ENCODE measurements around the gene DHRS4. TPM values are rescaled to one million over a fixed set of nuclear protein-coding genes. Genes with fewer than 3 reads are reported as not detected.
A peak's percentile ranks its signal among the peaks of the same experiment; 100 is the strongest.
"Not testable (repeated sequence)": the region's sequence is repeated elsewhere in the genome, so short reads cannot be mapped to it uniquely, and the experiment has no call there.

The DHRS4 gene
- polyA plus RNA-seq, 3 donors: 40.4 to 68.1 (median 63.2) TPM

GRCh38 chr14:23984891-23985602 is 31.5 kb downstream of the DHRS4 start:
- intact Hi-C loops (cut with micrococcal nuclease): loop anchor here in 1 of 2 donors (5.0 to 10.0 kb wide), 2 partner anchors 47 to 120 kb away; no protein-coding TSS in a partner anchor
- no peak overlapping the region for H3K4me3 Mint-ChIP-seq
- H2AFZ ChIP-seq (ENCODE audit: insufficient read depth, low read depth, low read length, poor library complexity, severe bottlenecking): no peak overlapping the region
- peaks cover 5 to 8% of the 10 kb centered on the region in 2 donors for H3K36me3 Mint-ChIP-seq
- no peaks in the 10 kb centered on the region for H3K9me3 Mint-ChIP-seq
- no peak overlapping the region for H3K9ac ChIP-seq (ENCODE audit: insufficient read depth, low read length, poor library complexity, severe bottlenecking)
- WGBS (ENCODE audit: insufficient coverage): 83% methylated on average over 1 of the region's 4 CpGs
- peaks cover 53% of the 10 kb centered on the region for H3K4me1 Mint-ChIP-seq
- H3K27me3 ChIP-seq (ENCODE audit: control insufficient read depth in 2 of 2, insufficient read depth in 2 of 2, low read length in 2 of 2): no peaks in the 10 kb centered on the region
- H3K4me3 ChIP-seq (replicated peaks in 1 of 3; ENCODE audit: low read depth in 2 of 3, low read length in 3 of 3): no peak overlapping the region
- H3K27me3 Mint-ChIP-seq (ENCODE audit: low read depth in 3 of 3): peaks cover 0 to 3% (median 2%) of the 10 kb centered on the region in 3 donors
- DNase-seq: peak in 1 of 3 donors; percentile 6
- no peak overlapping the region for H3K27ac Mint-ChIP-seq
- no peaks in the 10 kb centered on the region for H3K36me3 ChIP-seq (replicated peaks in 1 of 2; ENCODE audit: control insufficient read depth in 1 of 2, insufficient read depth in 2 of 2, low read length in 2 of 2)
- H3K27ac ChIP-seq (ENCODE audit: low read depth in 1 of 2, low read length in 2 of 2): no peak overlapping the region
- peaks cover 23 to 28% of the 10 kb centered on the region in 2 donors for H3K4me1 ChIP-seq (ENCODE audit: control insufficient read depth in 1 of 2, insufficient read depth in 2 of 2, low read length in 2 of 2)
- H3K9me3 ChIP-seq (replicated peaks in 1 of 2; ENCODE audit: control insufficient read depth in 1 of 2, insufficient read depth in 1 of 2, low read length in 2 of 2): no peaks in the 10 kb centered on the region
- peaks cover 8% of the 10 kb centered on the region for H3K79me2 ChIP-seq (ENCODE audit: insufficient read depth, low read length)
- H3K4me2 ChIP-seq (replicated peaks; ENCODE audit: extremely low read depth, low read length, poor library complexity, severe bottlenecking): no peak overlapping the region
- TF ChIP-seq CTCF (IDR thresholded peaks at IDR 0.05): no peak
- H4K20me1 ChIP-seq (ENCODE audit: insufficient read depth, low read length): no peaks in the 10 kb centered on the region

GRCh38 chr14:23988223-23988606 is 34.6 kb downstream of the DHRS4 start:
- Histone ChIP-seq H3K27ac (ENCODE audit: low read depth in 1 of 2, low read length in 2 of 2) (peak overlapping the region; percentile 20 to 62), H2AFZ (ENCODE audit: insufficient read depth, low read depth, low read length, poor library complexity, severe bottlenecking) (peak overlapping the region; percentile 68), H3K4me1 (ENCODE audit: control insufficient read depth in 1 of 2, insufficient read depth in 2 of 2, low read length in 2 of 2) (peaks cover 25 to 28% of the 10 kb centered on the region in 2 donors), H3K9ac (ENCODE audit: insufficient read depth, low read length, poor library complexity, severe bottlenecking) (peak overlapping the region; percentile 54), H3K4me3 (replicated peaks in 1 of 3; ENCODE audit: low read depth in 2 of 3, low read length in 3 of 3) (peak overlapping the region; percentile 17 to 74 (median 39)), H3K4me2 (replicated peaks; ENCODE audit: extremely low read depth, low read length, poor library complexity, severe bottlenecking) (peak overlapping the region; percentile 67)
- WGBS (ENCODE audit: insufficient coverage): no CpG with 5 or more reads among the region's 6 CpGs
- Mint-ChIP-seq H3K27ac (peak overlapping the region; percentile 62 to 87 (median 83)), H3K4me1 (peaks cover 53% of the 10 kb centered on the region), H3K4me3 (peak overlapping the region; percentile 80 to 89)
- H3K9me3 ChIP-seq (replicated peaks in 1 of 2; ENCODE audit: control insufficient read depth in 1 of 2, insufficient read depth in 1 of 2, low read length in 2 of 2); H3K27me3 Mint-ChIP-seq (ENCODE audit: low read depth in 3 of 3); H3K36me3 ChIP-seq (replicated peaks in 1 of 2; ENCODE audit: control insufficient read depth in 1 of 2, insufficient read depth in 2 of 2, low read length in 2 of 2); H3K79me2 ChIP-seq (ENCODE audit: insufficient read depth, low read length); H4K20me1 ChIP-seq (ENCODE audit: insufficient read depth, low read length); H3K9me3 Mint-ChIP-seq; H3K36me3 Mint-ChIP-seq; H3K27me3 ChIP-seq (ENCODE audit: control insufficient read depth in 2 of 2, insufficient read depth in 2 of 2, low read length in 2 of 2): not testable (repeated sequence)
- intact Hi-C loops (cut with micrococcal nuclease): loop anchor here in 1 of 2 donors (5.0 to 10.0 kb wide), 2 partner anchors 44 to 117 kb away; no protein-coding TSS in a partner anchor
- peak in 1 of 3 donors; percentile 29 for DNase-seq

DNA sequence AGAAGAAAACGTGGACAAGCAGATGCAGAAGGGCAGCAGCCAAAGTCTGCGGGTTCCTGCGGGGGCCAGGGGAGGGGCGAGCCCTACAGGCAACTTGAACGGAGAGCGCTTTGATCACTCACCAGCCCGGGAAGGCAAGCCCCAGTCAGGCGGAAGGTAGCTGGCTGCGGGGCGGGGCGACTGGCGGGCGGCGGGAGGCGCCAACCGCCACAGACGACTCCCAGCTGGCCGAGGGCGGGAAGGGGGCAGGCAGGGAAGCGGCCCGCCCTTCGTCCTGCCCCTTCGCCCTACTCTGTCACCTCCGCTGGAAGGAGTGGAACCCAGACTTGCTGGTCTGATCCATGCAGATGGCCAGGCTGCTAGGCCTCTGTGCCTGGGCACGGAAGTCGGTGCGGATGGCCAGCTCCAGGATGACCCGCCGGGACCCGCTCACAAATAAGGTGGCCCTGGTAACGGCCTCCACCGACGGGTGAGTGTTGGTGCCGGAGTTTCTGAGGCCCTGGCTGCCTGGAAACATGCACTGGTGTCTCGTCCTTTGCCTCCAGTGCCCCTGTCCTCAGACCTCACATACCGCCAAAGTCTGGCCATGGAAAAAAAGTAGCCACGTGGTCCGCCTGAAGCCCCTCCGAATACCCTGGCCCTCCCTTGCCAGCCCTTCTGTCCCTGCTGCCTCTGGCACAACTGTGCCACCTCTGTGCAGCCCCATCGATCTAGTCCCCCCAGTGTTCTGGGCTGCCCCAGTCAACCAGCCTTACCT is 35.2 kb downstream of the DHRS4 start, which contains the start of gene DHRS4L2:
Gene DHRS4L2, plus strand, starts transcription at position 323 of the 757 bp plus-strand sequence. Its CDS starts 19 bp downstream, at position 342.
- peaks cover 53% of the 10 kb centered on the region for H3K4me1 Mint-ChIP-seq
- intact Hi-C loops (cut with micrococcal nuclease): loop anchor here in 1 of 2 donors (5.0 to 10.0 kb wide), 2 partner anchors 44 to 116 kb away; no protein-coding TSS in a partner anchor
- H3K27me3 ChIP-seq (ENCODE audit: control insufficient read depth in 2 of 2, insufficient read depth in 2 of 2, low read length in 2 of 2); H3K27me3 Mint-ChIP-seq (ENCODE audit: low read depth in 3 of 3); H3K36me3 Mint-ChIP-seq; H4K20me1 ChIP-seq (ENCODE audit: insufficient read depth, low read length); H3K79me2 ChIP-seq (ENCODE audit: insufficient read depth, low read length); H3K36me3 ChIP-seq (replicated peaks in 1 of 2; ENCODE audit: control insufficient read depth in 1 of 2, insufficient read depth in 2 of 2, low read length in 2 of 2); H3K9me3 ChIP-seq (replicated peaks in 1 of 2; ENCODE audit: control insufficient read depth in 1 of 2, insufficient read depth in 1 of 2, low read length in 2 of 2); H3K9me3 Mint-ChIP-seq: not testable (repeated sequence)
- WGBS (ENCODE audit: insufficient coverage): 2% methylated on average over 40 of the region's 40 CpGs
- Histone ChIP-seq H2AFZ (ENCODE audit: insufficient read depth, low read depth, low read length, poor library complexity, severe bottlenecking) (peak within 1 kb of the TSS; percentile 68), H3K9ac (ENCODE audit: insufficient read depth, low read length, poor library complexity, severe bottlenecking) (peak within 1 kb of the TSS; percentile 54), H3K4me2 (replicated peaks; ENCODE audit: extremely low read depth, low read length, poor library complexity, severe bottlenecking) (peak within 1 kb of the TSS; percentile 67), H3K4me3 (replicated peaks in 1 of 3; ENCODE audit: low read depth in 2 of 3, low read length in 3 of 3) (peak within 1 kb of the TSS; percentile 17 to 74 (median 39)), H3K4me1 (ENCODE audit: control insufficient read depth in 1 of 2, insufficient read depth in 2 of 2, low read length in 2 of 2) (peaks cover 25 to 28% of the 10 kb centered on the region in 2 donors), H3K27ac (ENCODE audit: low read depth in 1 of 2, low read length in 2 of 2) (peak within 1 kb of the TSS; percentile 20 to 62)
- peak within 1 kb of the TSS; percentile 80 to 89 for H3K4me3 Mint-ChIP-seq
- DNase-seq: peak; percentile 45 to 64 (median 51)
- H3K27ac Mint-ChIP-seq: peak within 1 kb of the TSS; percentile 80 to 87 (median 83)
